GM12801 (cell line): Measurements from ENCODE around the gene PPP1R9B.

Source experiments
- CTCF ChIP-seq: IDR thresholded peaks from one replicate; pipeline ENCODE4 v1.5.1; 2011; ENCODE audit warnings: control low read depth; ENCODE audit not compliant: insufficient read length; ENCODE audit errors: extremely low read depth

The PPP1R9B gene

GRCh38 chr17:50185631-50186471, 35.4 kb upstream of the PPP1R9B start:
- TF ChIP-seq CTCF, result no peak

- no peak for TF ChIP-seq CTCF
Measured at GRCh38 chr17:50184611-50185398, 34.3 kb upstream of the PPP1R9B start.

- no peak for TF ChIP-seq CTCF
Measured at GRCh38 chr17:50184064-50184463, 33.6 kb upstream of the PPP1R9B start.

GRCh38 chr17:50183421-50183994, 33.0 kb upstream of the PPP1R9B start:
- no peak for TF ChIP-seq CTCF

GRCh38 chr17:50182783-50183420, 32.4 kb upstream of the PPP1R9B start:
- no peak for TF ChIP-seq CTCF

GRCh38 chr17:50181591-50182560, 31.4 kb upstream of the PPP1R9B start:
- TF ChIP-seq CTCF, result no peak
